Ascending aorta (tissue), 2 donors: ENCODE data around the gene GTF3C6. TPM values are rescaled to one million over a fixed set of nuclear protein-coding genes. Genes with fewer than 3 reads are reported as not detected.

Experiments used
- DNase-seq, 2 donors: peaks; one replicate each; pipeline ENCODE4 v3.0.0-alpha.2; 2019; ENCODE audit warnings: low spot score in 2 of 2
- H3K27ac ChIP-seq, 2 donors: fragments of 200-600 bp; sonication (generic); one replicate each; pipeline ENCODE4 v1.5.1; 2016 to 2017; ENCODE audit warnings: mild to moderate bottlenecking in 1 of 2
- H3K27me3 ChIP-seq: fragments of 200-600 bp; sonication (generic); one replicate; pipeline ENCODE4 v1.5.1; 2017
- H3K36me3 ChIP-seq, 2 donors: fragments of 200-600 bp; sonication (generic); one replicate each; pipeline ENCODE4 v1.5.1; 2016
- H3K4me1 ChIP-seq, 2 donors: fragments of 200-600 bp; sonication (generic); one replicate each; pipeline ENCODE4 v1.5.1; 2016 to 2017; ENCODE audit warnings: mild to moderate bottlenecking in 1 of 2
- H3K4me3 ChIP-seq, 2 donors: fragments of 200-600 bp; sonication (generic); one replicate each; pipeline ENCODE4 v1.5.1; 2016 to 2017; ENCODE audit warnings: mild to moderate bottlenecking in 1 of 2
- H3K9me3 ChIP-seq, 2 donors: fragments of 200-600 bp; sonication (generic); one replicate each; pipeline ENCODE4 v1.5.1; 2016
- intact Hi-C: fragments of 100-400 bp; cut with DNase I; formaldehyde crosslinking; loops from one replicate; pipeline ENCODE4 v1.15.1; 2023
- total RNA-seq: library from RNA; depleted of rRNA; stranded (reverse); fragments of >200 nt; gene quantifications from one replicate; pipeline ENCODE4 v1.1.0, GENCODE V29; 2016
- TF ChIP-seq, protein P1 (sequence below), 3 experiments: fragments of 200-600 bp in 2 of 3; fragments of 450-650 bp in 1 of 3; sonication (generic) in 2 of 3; IDR thresholded peaks; one replicate each; pipeline ENCODE4 v1.5.1; 2016 to 2019; ENCODE audit warnings: antibody characterized with exemption in 3 of 3, mild to moderate bottlenecking in 1 of 3, moderate library complexity in 1 of 3

GTF3C6 gene, protein sequence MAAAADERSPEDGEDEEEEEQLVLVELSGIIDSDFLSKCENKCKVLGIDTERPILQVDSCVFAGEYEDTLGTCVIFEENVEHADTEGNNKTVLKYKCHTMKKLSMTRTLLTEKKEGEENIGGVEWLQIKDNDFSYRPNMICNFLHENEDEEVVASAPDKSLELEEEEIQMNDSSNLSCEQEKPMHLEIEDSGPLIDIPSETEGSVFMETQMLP
- 31.9 TPM for total RNA-seq

DNA sequence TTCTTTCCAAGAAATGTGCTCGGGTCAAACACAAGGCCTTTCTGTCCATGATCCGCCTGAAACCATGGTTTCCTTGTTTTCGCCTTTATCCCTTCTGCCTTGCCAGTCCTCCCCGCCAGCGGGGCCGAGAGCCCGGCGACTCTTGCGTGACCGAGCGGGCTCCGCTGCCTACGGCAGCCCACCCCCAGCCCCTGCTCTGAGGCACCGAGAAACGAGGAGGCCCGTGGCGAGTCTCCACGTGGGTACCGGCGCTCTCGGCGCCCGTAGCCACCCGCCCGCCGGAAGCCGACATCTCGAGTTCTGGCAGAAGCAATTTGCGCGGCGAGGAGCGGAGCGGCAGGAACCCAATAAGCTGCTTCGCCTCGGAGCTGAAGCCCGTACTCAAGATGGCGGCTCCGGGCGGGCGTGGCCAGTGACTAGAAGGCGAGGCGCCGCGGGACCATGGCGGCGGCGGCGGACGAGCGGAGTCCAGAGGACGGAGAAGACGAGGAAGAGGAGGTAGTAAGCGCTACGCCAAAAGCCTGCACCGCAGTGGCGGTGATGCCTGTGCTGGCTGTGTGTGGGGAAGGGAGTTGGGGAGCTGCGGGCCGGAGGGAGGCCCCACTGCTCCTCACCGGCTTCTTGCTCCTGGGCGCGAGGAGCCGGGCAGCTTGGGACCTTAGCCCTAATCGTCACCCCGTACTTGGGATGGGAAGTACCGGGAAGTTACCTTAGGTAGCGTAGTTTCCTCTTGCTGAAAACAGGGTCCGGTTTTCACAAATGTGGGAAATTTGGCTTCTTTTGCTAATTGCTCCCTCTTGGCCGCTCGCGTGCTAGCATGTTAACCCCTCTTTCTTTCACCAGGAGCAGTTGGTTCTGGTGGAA, at the start of gene GTF3C6:
TSS of gene GTF3C6 (plus strand) at position 378 of the 864 bp plus-strand sequence. CDS start at position 442, 64 bp downstream.
- no peaks in the 10 kb centered on the region for H3K27me3 ChIP-seq
- intact Hi-C loops, result loop anchor here (1.0 to 5.0 kb wide), 4 partner anchors 24 to 431 kb away; partner anchors contain the start of genes AMD1, CDK19 and RPF2
- H3K4me3 ChIP-seq, result peak within 1 kb of the TSS; percentile 81 to 90

DNA sequence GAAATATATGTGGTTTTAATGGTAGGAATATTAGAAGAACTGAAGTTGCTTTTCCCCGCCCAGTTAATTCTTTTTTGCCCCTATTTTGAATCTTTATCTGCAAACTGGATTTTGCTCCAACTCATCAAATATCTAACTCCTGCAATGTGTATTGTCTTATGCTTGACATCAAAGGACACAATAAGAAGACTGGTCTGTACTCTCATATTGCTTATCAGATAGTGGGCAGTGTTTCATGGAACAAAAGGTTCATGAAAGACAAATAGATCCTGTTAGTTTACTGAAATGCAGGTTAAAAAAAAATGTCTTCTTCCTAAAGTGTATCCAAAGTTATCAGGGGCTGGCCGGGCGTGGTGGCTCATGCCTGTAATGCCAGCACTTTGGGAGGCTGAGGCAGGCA, 27.7 kb upstream of the GTF3C6 start:
- TF ChIP-seq, protein P1, sequence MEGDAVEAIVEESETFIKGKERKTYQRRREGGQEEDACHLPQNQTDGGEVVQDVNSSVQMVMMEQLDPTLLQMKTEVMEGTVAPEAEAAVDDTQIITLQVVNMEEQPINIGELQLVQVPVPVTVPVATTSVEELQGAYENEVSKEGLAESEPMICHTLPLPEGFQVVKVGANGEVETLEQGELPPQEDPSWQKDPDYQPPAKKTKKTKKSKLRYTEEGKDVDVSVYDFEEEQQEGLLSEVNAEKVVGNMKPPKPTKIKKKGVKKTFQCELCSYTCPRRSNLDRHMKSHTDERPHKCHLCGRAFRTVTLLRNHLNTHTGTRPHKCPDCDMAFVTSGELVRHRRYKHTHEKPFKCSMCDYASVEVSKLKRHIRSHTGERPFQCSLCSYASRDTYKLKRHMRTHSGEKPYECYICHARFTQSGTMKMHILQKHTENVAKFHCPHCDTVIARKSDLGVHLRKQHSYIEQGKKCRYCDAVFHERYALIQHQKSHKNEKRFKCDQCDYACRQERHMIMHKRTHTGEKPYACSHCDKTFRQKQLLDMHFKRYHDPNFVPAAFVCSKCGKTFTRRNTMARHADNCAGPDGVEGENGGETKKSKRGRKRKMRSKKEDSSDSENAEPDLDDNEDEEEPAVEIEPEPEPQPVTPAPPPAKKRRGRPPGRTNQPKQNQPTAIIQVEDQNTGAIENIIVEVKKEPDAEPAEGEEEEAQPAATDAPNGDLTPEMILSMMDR (IDR thresholded peaks at IDR 0.05), result no peak
- H3K4me1 ChIP-seq, result no peaks in the 10 kb centered on the region
- H3K9me3 ChIP-seq, result no peaks in the 10 kb centered on the region
- H3K27me3 ChIP-seq, result no peaks in the 10 kb centered on the region
- no peaks in the 10 kb centered on the region for H3K36me3 ChIP-seq
- no peak for DNase-seq
- H3K27ac ChIP-seq, result no peak overlapping the region
- H3K4me3 ChIP-seq, result no peak overlapping the region
- intact Hi-C loops, result no loop called here

More for the DNA sequence above, at the start of gene GTF3C6:
- Histone ChIP-seq H3K4me1 (peaks cover 0 to 2% of the 10 kb centered on the region in 2 donors), H3K36me3 (peaks cover 10 to 29% of the 10 kb centered on the region in 2 donors), H3K9me3 (no peaks in the 10 kb centered on the region), H3K27ac (peak within 1 kb of the TSS; percentile 86 to 96)
- peak; percentile 82 to 97 for DNase-seq
- TF ChIP-seq, protein P1 (IDR thresholded peaks at IDR 0.05), result no peak

GRCh38 chr6:110933912-110934311, 24.6 kb upstream of the GTF3C6 start:
- H3K4me3 ChIP-seq, result no peak overlapping the region
- no peaks in the 10 kb centered on the region for H3K4me1 ChIP-seq
- no peaks in the 10 kb centered on the region for H3K27me3 ChIP-seq
- intact Hi-C loops, result no loop called here
- H3K27ac ChIP-seq, result no peak overlapping the region
- H3K9me3 ChIP-seq, result no peaks in the 10 kb centered on the region
- DNase-seq, result no peak
- H3K36me3 ChIP-seq, result no peaks in the 10 kb centered on the region
- TF ChIP-seq, protein P1 (IDR thresholded peaks at IDR 0.05), result no peak

DNA sequence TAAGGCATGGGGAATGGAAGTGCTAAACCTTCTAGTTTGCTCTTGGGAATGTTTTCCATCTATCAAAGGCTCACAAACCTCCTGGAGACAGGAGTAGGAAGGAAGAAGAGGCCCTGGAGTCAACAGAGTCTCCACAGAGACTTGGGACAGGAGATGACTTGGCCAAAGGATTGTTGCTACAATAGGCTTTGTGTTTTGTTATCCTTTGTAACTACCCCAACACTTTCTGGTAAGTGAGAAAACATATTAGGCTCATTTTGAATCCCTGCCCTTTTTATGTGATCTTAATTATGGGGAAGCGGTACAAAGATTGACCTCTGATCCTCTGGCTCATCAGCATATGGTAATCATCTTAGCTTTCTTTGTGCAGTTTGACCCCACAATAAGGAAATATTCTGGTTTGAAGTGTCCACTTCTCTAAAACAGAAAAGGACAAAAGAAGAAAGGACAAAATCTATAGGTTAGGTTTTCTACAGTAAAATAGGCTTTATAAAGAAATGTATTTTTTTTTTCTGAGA, 24.1 kb upstream of the GTF3C6 start:
- intact Hi-C loops, result no loop called here
- no peak for DNase-seq
- H3K27me3 ChIP-seq, result no peaks in the 10 kb centered on the region
- TF ChIP-seq, protein P1 (IDR thresholded peaks at IDR 0.05), result no peak
- H3K27ac ChIP-seq, result no peak overlapping the region
- no peak overlapping the region for H3K4me3 ChIP-seq
- H3K36me3 ChIP-seq, result no peaks in the 10 kb centered on the region
- H3K9me3 ChIP-seq, result no peaks in the 10 kb centered on the region
- H3K4me1 ChIP-seq, result no peaks in the 10 kb centered on the region

GRCh38 chr6:110935171-110935570, 23.3 kb upstream of the GTF3C6 start:
- intact Hi-C loops, result no loop called here
- DNase-seq, result no peak

More at GRCh38 chr6:110935171-110935570, 23.3 kb upstream of the GTF3C6 start:
- Histone ChIP-seq H3K36me3 (no peaks in the 10 kb centered on the region), H3K4me3 (no peak overlapping the region), H3K4me1 (no peaks in the 10 kb centered on the region), H3K27ac (no peak overlapping the region), H3K9me3 (no peaks in the 10 kb centered on the region), H3K27me3 (no peaks in the 10 kb centered on the region)
- TF ChIP-seq, protein P1 (IDR thresholded peaks at IDR 0.05), result no peak
